Tibial nerve (tissue), 4 donors: ENCODE measurements around the gene S100A7A. TPM values are rescaled to one million over a fixed set of nuclear protein-coding genes. Genes with fewer than 3 reads are reported as not detected.

ENCODE experiments used
- DNase-seq, 2 donors: peaks; one replicate each; pipeline ENCODE4 v3.0.0-alpha.2; 2019; ENCODE audit warnings: low spot score in 2 of 2
- H3K27ac ChIP-seq, 4 donors: fragments of 200-600 bp; sonication (generic) in 3 of 4; one replicate each; pipeline ENCODE4 v1.5.1; 2017 to 2019; ENCODE audit warnings: mild to moderate bottlenecking in 1 of 4
- H3K27me3 ChIP-seq, 2 donors: fragments of 200-600 bp; sonication (generic) in 1 of 2; one replicate each; pipeline versions ENCODE4 v1.5.1 to v1.6.0; 2017 to 2019
- H3K36me3 ChIP-seq, 3 donors: fragments of 200-600 bp; sonication (generic); one replicate each; pipeline ENCODE4 v1.5.1; 2018 to 2019
- H3K4me1 ChIP-seq, 4 donors: fragments of 200-600 bp; sonication (generic) in 3 of 4; one replicate each; pipeline ENCODE4 v1.5.1; 2017 to 2019
- H3K4me3 ChIP-seq, 4 donors: fragments of 200-600 bp; sonication (generic) in 3 of 4; one replicate each; pipeline ENCODE4 v1.5.1; 2017 to 2019; ENCODE audit warnings: mild to moderate bottlenecking in 1 of 4, moderate library complexity in 1 of 4
- H3K9me3 ChIP-seq, 4 donors: fragments of 200-600 bp; sonication (generic) in 3 of 4; one replicate each; pipeline ENCODE4 v1.5.1; 2017 to 2019
- CTCF ChIP-seq, 5 experiments: fragments of 200-600 bp in 3 of 5; fragments of 450-650 bp in 2 of 5; sonication (generic) in 3 of 5; IDR thresholded peaks; one replicate each; pipeline ENCODE4 v1.5.1; 2016 to 2019; ENCODE audit warnings: antibody characterized with exemption in 5 of 5, mild to moderate bottlenecking in 3 of 5, moderate library complexity in 2 of 5
- EP300 ChIP-seq, 2 donors: sonication (generic); formaldehyde crosslinking; IDR thresholded peaks; one replicate each; pipeline ENCODE4 v1.6.1; 2017; ENCODE audit warnings: antibody characterized with exemption in 2 of 2, mild to moderate bottlenecking in 1 of 2
- POLR2A ChIP-seq, 2 donors: fragments of 450-650 bp; IDR thresholded peaks; one replicate each; pipeline ENCODE4 v1.6.1; 2017; ENCODE audit warnings: antibody characterized with exemption in 2 of 2, mild to moderate bottlenecking in 2 of 2, moderate library complexity in 2 of 2
- WGBS, 2 donors: methylation state at CpG; one replicate each; pipeline ENCODE4 v1.1.5; 2018; 5-methylcytosine and 5-hydroxymethylcytosine counted together
- total RNA-seq, 4 donors: library from RNA; depleted of rRNA; stranded (reverse); fragments of >200 nt; gene quantifications; one replicate each; pipeline ENCODE4 v1.1.0, GENCODE V29; 2016

The S100A7A gene
- total RNA-seq, 4 donors from 2014 or later = not detected

- Histone ChIP-seq H3K9me3 (no peaks in the 10 kb centered on the region), H3K4me3 (no peak overlapping the region), H3K36me3 (no peaks in the 10 kb centered on the region), H3K4me1 (no peaks in the 10 kb centered on the region), H3K27ac (no peak overlapping the region), H3K27me3 (no peaks in the 10 kb centered on the region)
- WGBS, 2 donors = 87% methylated on average over 2 of the region's 2 CpGs
- no peak for TF ChIP-seq POLR2A (IDR thresholded peaks at IDR 0.05)
- TF ChIP-seq EP300 (IDR thresholded peaks at IDR 0.05) = no peak
- no peak for TF ChIP-seq CTCF (IDR thresholded peaks at IDR 0.05)
- no peak for DNase-seq
These were observed 43.7 kb upstream of the S100A7A start for GRCh38 chr1:153372571-153372970.

GRCh38 chr1:153374071-153374470, 42.2 kb upstream of the S100A7A start:
- no peak for TF ChIP-seq EP300 (IDR thresholded peaks at IDR 0.05)
- no peak for TF ChIP-seq POLR2A (IDR thresholded peaks at IDR 0.05)
- TF ChIP-seq CTCF (IDR thresholded peaks at IDR 0.05) = no peak
- WGBS, 2 donors = 57 to 76% methylated on average over 2 of the region's 2 CpGs
- Histone ChIP-seq H3K36me3 (no peaks in the 10 kb centered on the region), H3K9me3 (no peaks in the 10 kb centered on the region), H3K27ac (no peak overlapping the region), H3K27me3 (no peaks in the 10 kb centered on the region), H3K4me1 (no peaks in the 10 kb centered on the region), H3K4me3 (no peak overlapping the region)
- DNase-seq = no peak

- Histone ChIP-seq H3K9me3 (peaks cover 0 to 3% (median 0%) of the 10 kb centered on the region in 4 donors), H3K27ac (no peak within 1 kb of the TSS), H3K4me3 (no peak within 1 kb of the TSS), H3K4me1 (no peaks in the 10 kb centered on the region), H3K27me3 (no peaks in the 10 kb centered on the region), H3K36me3 (no peaks in the 10 kb centered on the region)
- 86 to 100% methylated on average over 1 of the region's 1 CpG for WGBS, 2 donors
- DNase-seq = no peak
- TF ChIP-seq CTCF (IDR thresholded peaks at IDR 0.05) (no peak), EP300 (IDR thresholded peaks at IDR 0.05) (peak in 1 of 2 donors; percentile 11)
These were observed 40.8 kb upstream of the S100A7A start, which contains the start of gene S100A12 for GRCh38 chr1:153375511-153375910. S100A12 (minus strand) TSS chr1:153375621; CDS start chr1:153374592, 1,029 bp downstream.

GRCh38 chr1:153379591-153379990, 36.7 kb upstream of the S100A7A start:
- no peaks in the 10 kb centered on the region for H3K4me1 ChIP-seq
- no peaks in the 10 kb centered on the region for H3K36me3 ChIP-seq
- H3K27me3 ChIP-seq = no peaks in the 10 kb centered on the region
- no peak overlapping the region for H3K27ac ChIP-seq
- no peak for DNase-seq
- H3K4me3 ChIP-seq = no peak overlapping the region
- H3K9me3 ChIP-seq = peaks cover 0 to 26% (median 3%) of the 10 kb centered on the region in 4 donors
- TF ChIP-seq EP300 (IDR thresholded peaks at IDR 0.05) (no peak), POLR2A (IDR thresholded peaks at IDR 0.05) (no peak), CTCF (IDR thresholded peaks at IDR 0.05) (no peak)
- WGBS, 2 donors = 92 to 93% methylated on average over 10 of the region's 10 CpGs

GRCh38 chr1:153380711-153381110, 35.6 kb upstream of the S100A7A start:
- H3K36me3 ChIP-seq = no peaks in the 10 kb centered on the region
- H3K4me1 ChIP-seq = no peaks in the 10 kb centered on the region
- peaks cover 0 to 26% (median 3%) of the 10 kb centered on the region in 4 donors for H3K9me3 ChIP-seq
- H3K27ac ChIP-seq = no peak overlapping the region
- no peaks in the 10 kb centered on the region for H3K27me3 ChIP-seq
- WGBS, 2 donors = 90 to 93% methylated on average over 23 of the region's 23 CpGs
- no peak for DNase-seq
- no peak overlapping the region for H3K4me3 ChIP-seq
- TF ChIP-seq POLR2A (IDR thresholded peaks at IDR 0.05) = no peak
